PC-9 (cell line): Measurements from ENCODE around the gene AP1S2.

Experiments used
- EZH2 ChIP-seq: fragments of 200-600 bp; sonication (generic); IDR thresholded peaks from 2 replicates; pipeline ENCODE4 v1.8.0; 2017; ENCODE audit warnings: antibody characterized with exemption, low read depth
- TF ChIP-seq, protein P1 (sequence below): fragments of 200-600 bp; sonication (generic); conservative IDR thresholded peaks from 2 replicates; pipeline ENCODE4 v1.6.1; 2017; ENCODE audit warnings: mixed run types, antibody characterized with exemption, mild to moderate bottlenecking, moderate library complexity

DNA sequence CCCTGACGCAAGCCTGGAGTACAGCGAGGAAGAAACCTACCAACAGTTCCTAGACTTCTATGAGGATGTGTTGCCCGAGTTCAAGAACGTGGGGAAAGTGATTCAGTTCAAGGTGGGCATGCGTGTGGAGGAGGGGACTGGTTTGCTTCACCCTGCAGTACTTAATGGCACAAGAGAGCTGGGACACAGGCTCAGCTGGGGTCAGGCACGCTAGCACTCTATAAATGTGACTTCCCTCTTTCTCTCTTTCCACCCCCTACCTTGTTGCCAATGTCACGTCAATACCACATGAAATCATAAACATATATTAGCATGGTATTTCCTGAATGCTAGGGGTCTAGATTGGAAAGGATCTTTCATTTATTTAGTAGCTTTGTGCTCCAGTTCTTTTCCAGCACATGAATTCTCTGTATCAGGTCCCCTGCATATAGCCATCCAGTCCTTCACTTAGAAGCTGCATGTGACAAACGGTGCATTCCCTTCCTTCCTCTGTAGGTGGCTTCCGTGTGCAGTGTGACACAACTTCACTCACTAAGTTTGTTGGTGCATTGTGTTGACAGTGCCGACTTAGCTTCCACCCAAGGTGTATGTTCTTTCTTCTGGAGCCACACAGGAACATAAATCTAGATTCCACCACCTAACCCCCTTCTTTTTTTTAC, 38.7 kb downstream of the AP1S2 start:
- TF ChIP-seq, protein P1, sequence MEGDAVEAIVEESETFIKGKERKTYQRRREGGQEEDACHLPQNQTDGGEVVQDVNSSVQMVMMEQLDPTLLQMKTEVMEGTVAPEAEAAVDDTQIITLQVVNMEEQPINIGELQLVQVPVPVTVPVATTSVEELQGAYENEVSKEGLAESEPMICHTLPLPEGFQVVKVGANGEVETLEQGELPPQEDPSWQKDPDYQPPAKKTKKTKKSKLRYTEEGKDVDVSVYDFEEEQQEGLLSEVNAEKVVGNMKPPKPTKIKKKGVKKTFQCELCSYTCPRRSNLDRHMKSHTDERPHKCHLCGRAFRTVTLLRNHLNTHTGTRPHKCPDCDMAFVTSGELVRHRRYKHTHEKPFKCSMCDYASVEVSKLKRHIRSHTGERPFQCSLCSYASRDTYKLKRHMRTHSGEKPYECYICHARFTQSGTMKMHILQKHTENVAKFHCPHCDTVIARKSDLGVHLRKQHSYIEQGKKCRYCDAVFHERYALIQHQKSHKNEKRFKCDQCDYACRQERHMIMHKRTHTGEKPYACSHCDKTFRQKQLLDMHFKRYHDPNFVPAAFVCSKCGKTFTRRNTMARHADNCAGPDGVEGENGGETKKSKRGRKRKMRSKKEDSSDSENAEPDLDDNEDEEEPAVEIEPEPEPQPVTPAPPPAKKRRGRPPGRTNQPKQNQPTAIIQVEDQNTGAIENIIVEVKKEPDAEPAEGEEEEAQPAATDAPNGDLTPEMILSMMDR: no peak; the same call in 1 of the 2 replicates
- TF ChIP-seq EZH2: no peak
